Measurements from ENCODE around the gene ZNF674.

- TF ChIP-seq CTCF (conservative IDR thresholded peaks at IDR 0.05 in 1 of 2, IDR thresholded peaks at IDR 0.05 in 1 of 2; ENCODE audit: low read depth in 1 of 2, low read length in 2 of 2) = no peak
- TF ChIP-seq EZH2 (IDR thresholded peaks at IDR 0.05; ENCODE audit: low read length, missing control alignments) = no peak
Measured at GRCh38 chrX:46502848-46503247, 42.4 kb downstream of the ZNF674 start.

All from fibroblast of lung (primary cell).